Ovary (tissue), 3 donors: Measurements from ENCODE around the gene SIMC1.

Source experiments
- CTCF ChIP-seq, 3 donors: fragments of 450-650 bp in 2 of 3; fragments of 200-600 bp in 1 of 3; IDR thresholded peaks; one replicate each; pipeline versions ENCODE4 v1.5.1 to v1.8.0; 2016 to 2022; ENCODE audit warnings: antibody characterized with exemption in 3 of 3, mild to moderate bottlenecking in 1 of 3
- POLR2A ChIP-seq: fragments of 450-650 bp; IDR thresholded peaks from one replicate; pipeline ENCODE4 v1.6.1; 2017; ENCODE audit warnings: antibody characterized with exemption, mild to moderate bottlenecking, moderate library complexity
- donor health status: DM: no; HTN: no; CAD: no.

GRCh38 chr5:176369934-176370711 is 131.9 kb downstream of the SIMC1 start:
- TF ChIP-seq POLR2A (no peak), CTCF (IDR thresholded peaks at IDR 0.05) (no peak)
